IPS-20b (cell line): ENCODE data around the gene PAX8.

Experiments
- H3K27ac ChIP-seq: one replicate; pipeline ENCODE4 v1.5.1; 2013; ENCODE audit warnings: low read length
- H3K27me3 ChIP-seq: 2 replicates; pipeline ENCODE4 v1.6.1; 2013; ENCODE audit warnings: mild to moderate bottlenecking, low read length, inconsistent platforms; ENCODE audit not compliant: insufficient read depth
- H3K36me3 ChIP-seq: 2 replicates; pipeline ENCODE4 v1.6.1; 2013; ENCODE audit warnings: low read depth, mild to moderate bottlenecking, inconsistent platforms, low read length, moderate library complexity; ENCODE audit not compliant: insufficient read depth
- H3K4me1 ChIP-seq: 2 replicates; pipeline ENCODE4 v1.6.1; 2013; ENCODE audit warnings: mild to moderate bottlenecking, control low read depth, inconsistent platforms, low read length, moderate library complexity; ENCODE audit not compliant: insufficient read depth
- H3K4me3 ChIP-seq: 2 replicates; pipeline ENCODE4 v1.5.1; 2013; ENCODE audit warnings: mild to moderate bottlenecking, low read length, inconsistent platforms
- H3K9ac ChIP-seq: 2 replicates; pipeline ENCODE4 v1.6.1; 2013; ENCODE audit warnings: low read depth, mild to moderate bottlenecking, inconsistent platforms, low read length, moderate library complexity
- H3K9me3 ChIP-seq: 2 replicates; pipeline ENCODE4 v1.6.1; 2013; ENCODE audit warnings: mild to moderate bottlenecking, low read depth, low read length, inconsistent platforms; ENCODE audit not compliant: insufficient read depth

The PAX8 gene

DNA sequence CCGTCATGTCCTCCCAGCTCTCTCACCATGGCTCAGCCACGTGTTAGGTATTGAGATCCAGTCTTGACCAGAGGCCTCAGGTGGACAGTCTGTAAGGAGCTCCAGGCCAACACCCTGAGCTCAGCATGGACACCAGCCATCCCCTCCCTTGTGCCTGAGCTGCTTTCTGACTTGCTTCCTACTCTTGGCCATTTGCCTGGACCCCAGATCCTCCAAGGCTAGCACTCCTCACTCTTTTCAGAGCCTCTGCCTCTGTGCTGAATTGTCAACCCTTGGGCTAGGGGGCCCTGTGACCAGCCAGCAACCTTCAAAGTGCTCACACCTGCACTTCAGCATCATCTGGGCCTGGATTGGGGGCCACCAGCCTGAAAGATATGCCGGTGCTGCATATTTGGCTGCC, 46.6 kb downstream of the PAX8 start:
- peaks cover under 1% of the 10 kb centered on the region; the same call in 1 of the 2 replicates for H3K36me3 ChIP-seq
- no peak overlapping the region for H3K27ac ChIP-seq
- no peak overlapping the region for H3K9ac ChIP-seq
- no peaks in the 10 kb centered on the region for H3K9me3 ChIP-seq
- no peak overlapping the region for H3K4me3 ChIP-seq
- no peaks in the 10 kb centered on the region for H3K4me1 ChIP-seq
- H3K27me3 ChIP-seq: no peaks in the 10 kb centered on the region

GRCh38 chr2:113231064-113231463, 47.7 kb downstream of the PAX8 start:
- Histone ChIP-seq H3K9me3 (no peaks in the 10 kb centered on the region), H3K27me3 (no peaks in the 10 kb centered on the region), H3K4me3 (no peak overlapping the region), H3K36me3 (no peaks in the 10 kb centered on the region), H3K27ac (no peak overlapping the region), H3K4me1 (no peaks in the 10 kb centered on the region), H3K9ac (no peak overlapping the region)

GRCh38 chr2:113230531-113230930, 48.2 kb downstream of the PAX8 start:
- H3K27ac ChIP-seq: no peak overlapping the region

DNA sequence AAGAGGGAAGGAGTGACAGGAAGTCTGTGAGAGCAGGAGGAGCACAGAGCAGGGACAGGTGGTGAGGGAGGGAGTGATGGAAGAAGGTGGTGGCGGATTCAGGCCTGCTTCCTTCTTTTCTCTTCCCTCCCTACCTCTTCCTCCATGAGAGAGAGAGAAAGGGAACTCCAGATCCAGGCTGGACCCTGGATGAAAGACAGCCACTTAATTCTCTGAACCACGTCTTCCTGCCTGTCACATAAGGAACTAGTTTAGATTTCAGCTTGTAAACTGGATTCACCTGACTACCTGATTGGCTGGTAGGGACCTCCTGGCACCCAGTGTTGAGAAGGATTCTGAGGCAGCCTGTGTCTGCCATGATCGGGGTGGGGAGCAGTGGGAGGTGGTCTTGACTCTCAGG, 48.9 kb downstream of the PAX8 start:
- no peaks in the 10 kb centered on the region for H3K9me3 ChIP-seq
- H3K27ac ChIP-seq: no peak overlapping the region
- H3K9ac ChIP-seq: no peak overlapping the region
- no peaks in the 10 kb centered on the region for H3K36me3 ChIP-seq
- H3K4me3 ChIP-seq: no peak overlapping the region
- H3K4me1 ChIP-seq: peaks cover 6% of the 10 kb centered on the region; the same call in 1 of the 2 replicates
- H3K27me3 ChIP-seq: no peaks in the 10 kb centered on the region

More at GRCh38 chr2:113230531-113230930, 48.2 kb downstream of the PAX8 start:
- Histone ChIP-seq H3K9ac (no peak overlapping the region), H3K9me3 (no peaks in the 10 kb centered on the region), H3K36me3 (no peaks in the 10 kb centered on the region), H3K27me3 (no peaks in the 10 kb centered on the region), H3K4me1 (peaks cover 1% of the 10 kb centered on the region; the same call in 1 of the 2 replicates), H3K4me3 (no peak overlapping the region)

GRCh38 chr2:113228991-113229716, 49.6 kb downstream of the PAX8 start:
- Histone ChIP-seq H3K27me3 (no peaks in the 10 kb centered on the region), H3K9ac (no peak overlapping the region), H3K9me3 (no peaks in the 10 kb centered on the region), H3K27ac (no peak overlapping the region), H3K4me1 (peaks cover 6% of the 10 kb centered on the region; the same call in 1 of the 2 replicates), H3K36me3 (no peaks in the 10 kb centered on the region), H3K4me3 (no peak overlapping the region)

GRCh38 chr2:113228351-113228750, 50.4 kb downstream of the PAX8 start:
- Histone ChIP-seq H3K4me1 (peaks cover 6% of the 10 kb centered on the region; the same call in 1 of the 2 replicates), H3K27ac (no peak overlapping the region), H3K9me3 (no peaks in the 10 kb centered on the region), H3K27me3 (no peaks in the 10 kb centered on the region), H3K4me3 (no peak overlapping the region), H3K9ac (no peak overlapping the region), H3K36me3 (no peaks in the 10 kb centered on the region)

GRCh38 chr2:113227698-113228097, 51.0 kb downstream of the PAX8 start:
- no peaks in the 10 kb centered on the region for H3K9me3 ChIP-seq

DNA sequence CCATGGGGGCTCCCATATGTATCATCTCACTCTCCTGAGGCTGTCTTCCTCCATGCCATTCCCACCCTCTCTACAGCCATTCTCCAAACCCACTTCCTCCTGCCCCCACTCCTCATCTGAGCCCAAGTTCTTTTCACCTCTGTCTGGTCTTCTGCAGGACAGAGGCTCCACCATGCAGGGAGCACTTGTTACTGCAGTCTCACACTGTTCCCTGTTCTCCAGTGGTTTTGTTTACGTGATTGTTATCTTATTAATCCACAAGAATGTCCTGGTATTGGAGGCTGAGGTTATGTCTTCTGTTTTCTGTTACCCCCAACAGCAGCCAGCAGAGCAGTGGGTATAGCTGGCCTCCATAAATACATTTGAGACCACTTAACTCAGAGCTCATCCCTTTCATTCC, 51.4 kb downstream of the PAX8 start:
- no peaks in the 10 kb centered on the region for H3K36me3 ChIP-seq
- H3K27ac ChIP-seq: no peak overlapping the region
- no peaks in the 10 kb centered on the region for H3K27me3 ChIP-seq
- H3K4me1 ChIP-seq: peaks cover 6% of the 10 kb centered on the region; the same call in 1 of the 2 replicates
- H3K9ac ChIP-seq: no peak overlapping the region
- H3K4me3 ChIP-seq: no peak overlapping the region
- H3K9me3 ChIP-seq: no peaks in the 10 kb centered on the region

More at GRCh38 chr2:113227698-113228097, 51.0 kb downstream of the PAX8 start:
- H3K4me3 ChIP-seq: no peak overlapping the region
- H3K27ac ChIP-seq: no peak overlapping the region
- H3K9ac ChIP-seq: no peak overlapping the region
- H3K36me3 ChIP-seq: no peaks in the 10 kb centered on the region
- no peaks in the 10 kb centered on the region for H3K27me3 ChIP-seq
- H3K4me1 ChIP-seq: peaks cover 6% of the 10 kb centered on the region; the same call in 1 of the 2 replicates

DNA sequence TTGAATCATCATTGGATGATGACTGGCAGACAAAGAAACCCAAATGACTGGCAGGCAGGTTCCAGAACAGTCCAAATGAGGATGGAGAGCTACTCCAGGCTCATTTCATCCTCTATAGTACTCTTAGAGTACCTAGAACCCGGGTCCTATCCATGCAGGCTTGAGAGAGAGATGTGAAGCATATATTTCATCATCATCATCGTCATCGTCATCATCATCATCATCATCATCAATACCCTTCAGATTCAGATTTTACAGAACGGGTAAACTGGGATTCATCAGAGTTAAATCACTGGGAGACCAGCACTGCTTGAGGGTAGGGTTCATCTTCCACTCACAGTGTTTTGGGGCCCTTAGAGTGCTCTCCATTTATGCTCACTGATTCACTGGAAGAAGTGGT, 52.3 kb downstream of the PAX8 start:
- no peak overlapping the region for H3K27ac ChIP-seq
- H3K9ac ChIP-seq: no peak overlapping the region
- H3K4me1 ChIP-seq: peaks cover 6% of the 10 kb centered on the region; the same call in 1 of the 2 replicates
- no peak overlapping the region for H3K4me3 ChIP-seq
- no peaks in the 10 kb centered on the region for H3K27me3 ChIP-seq
- H3K36me3 ChIP-seq: no peaks in the 10 kb centered on the region
- no peaks in the 10 kb centered on the region for H3K9me3 ChIP-seq

DNA sequence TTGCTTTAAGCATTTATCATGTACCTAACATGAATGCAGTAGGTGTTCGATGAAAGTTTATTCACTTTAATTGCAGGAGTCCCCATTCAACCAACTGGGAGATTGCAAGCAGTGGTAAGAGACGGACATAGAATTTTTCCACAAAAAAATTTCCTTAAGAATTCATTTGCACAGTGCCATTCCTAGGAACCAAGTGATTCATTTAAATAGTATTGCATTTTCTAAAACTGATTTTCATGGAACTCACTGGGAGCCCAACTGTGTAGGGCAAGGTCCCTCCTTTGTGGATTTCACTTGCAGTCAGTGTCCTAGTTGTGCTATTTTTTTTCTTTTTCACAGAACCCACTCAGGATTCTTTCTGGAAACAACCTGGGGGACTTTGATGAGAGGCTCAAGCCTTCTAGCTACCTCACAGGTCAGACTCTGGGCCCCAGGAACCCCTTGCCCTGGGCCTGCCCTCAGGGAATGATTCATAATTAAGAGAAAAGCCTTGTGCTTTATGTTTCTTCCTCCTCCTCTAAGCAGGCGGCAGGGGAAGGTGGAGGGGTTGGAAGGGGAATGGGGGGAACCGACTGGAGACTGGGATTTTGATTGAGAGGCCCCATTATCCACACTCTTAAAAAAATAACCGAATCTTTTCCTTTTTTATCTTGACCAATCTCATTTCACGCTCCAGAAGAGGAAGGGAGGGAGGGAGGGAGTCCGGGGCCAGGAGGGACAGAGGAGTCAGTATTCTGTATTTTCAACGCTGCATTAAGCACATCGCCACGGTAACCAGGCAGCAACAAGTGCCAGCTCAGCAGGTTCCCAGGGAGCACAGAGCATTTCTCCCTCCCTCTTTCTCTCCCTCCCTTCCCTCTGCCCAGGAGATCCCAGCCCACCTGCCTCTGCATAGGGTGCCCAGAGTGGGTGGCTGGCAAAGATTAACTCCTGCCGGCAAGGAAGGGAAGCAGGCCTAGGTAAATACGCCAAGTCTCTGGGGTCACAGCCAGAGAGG, 53.2 kb downstream of the PAX8 start:
- no peaks in the 10 kb centered on the region for H3K9me3 ChIP-seq
- peaks cover 6% of the 10 kb centered on the region; the same call in 1 of the 2 replicates for H3K4me1 ChIP-seq
- H3K4me3 ChIP-seq: no peak overlapping the region; the same call in 1 of the 2 replicates
- no peak overlapping the region for H3K27ac ChIP-seq
- H3K36me3 ChIP-seq: no peaks in the 10 kb centered on the region
- H3K9ac ChIP-seq: peak overlapping the region; percentile 12; the same call in 1 of the 2 replicates
- H3K27me3 ChIP-seq: no peaks in the 10 kb centered on the region

DNA sequence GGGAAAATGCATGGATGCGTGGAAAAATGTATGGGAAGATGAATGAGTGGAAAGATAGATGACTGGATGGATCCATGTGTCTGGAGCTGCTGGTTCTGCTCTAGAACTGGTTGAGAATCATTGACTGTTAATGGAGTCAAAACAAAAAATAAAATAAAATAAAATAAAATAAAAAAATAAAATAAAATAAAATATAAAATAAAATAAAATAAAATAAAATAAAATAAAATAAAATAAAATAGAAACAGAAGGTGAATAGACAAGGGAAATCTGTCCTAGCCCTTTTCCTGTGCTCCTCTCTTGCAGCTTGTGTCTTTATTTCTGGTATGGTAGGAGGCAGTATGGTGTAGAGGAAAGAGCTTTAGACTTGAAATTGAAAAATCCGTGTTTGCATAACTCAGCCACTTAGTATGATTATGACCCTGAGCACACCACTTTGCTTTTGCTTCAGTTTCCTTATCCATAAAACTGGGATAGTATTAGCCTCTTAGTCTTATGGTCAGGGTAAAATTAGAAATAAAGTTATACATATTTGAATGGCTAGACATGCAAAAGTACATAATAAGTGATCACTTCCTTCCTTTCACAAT, 54.0 kb downstream of the PAX8 start:
- Histone ChIP-seq H3K36me3 (no peaks in the 10 kb centered on the region), H3K4me3 (no peak overlapping the region), H3K27me3 (no peaks in the 10 kb centered on the region)

More for the DNA sequence above, 54.0 kb downstream of the PAX8 start:
- H3K9me3 ChIP-seq: no peaks in the 10 kb centered on the region
- no peak overlapping the region for H3K27ac ChIP-seq
- H3K9ac ChIP-seq: no peak overlapping the region
- peaks cover 6% of the 10 kb centered on the region; the same call in 1 of the 2 replicates for H3K4me1 ChIP-seq
